ENCODE measurements around the gene IHH. TPM values are rescaled to one million over a fixed set of nuclear protein-coding genes. Genes with fewer than 3 reads are reported as not detected.

The IHH gene
- polyA plus RNA-seq, 1 experiment = not detected

DNA sequence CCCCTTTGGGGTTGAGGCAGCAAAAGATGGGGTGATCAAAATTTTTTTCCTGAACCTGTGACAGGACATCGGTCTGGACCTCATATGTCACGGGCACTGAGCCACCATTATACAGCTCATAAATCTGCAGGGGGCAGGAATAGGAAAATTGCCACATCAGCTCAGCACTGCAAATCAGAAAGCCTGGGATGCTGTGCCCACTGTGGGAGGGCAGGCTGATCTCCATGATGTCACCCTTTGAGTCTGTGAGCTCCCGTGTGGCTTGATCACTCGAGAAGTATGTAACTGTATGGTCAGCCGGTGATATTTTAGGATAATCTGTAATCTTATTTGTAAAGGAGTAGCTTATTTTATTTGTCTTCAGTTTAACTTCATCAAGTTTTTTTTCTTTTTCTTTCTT, 49.8 kb downstream of the IHH start:
- ChIA-PET CTCF (interaction anchor here (0.6 to 1.6 kb wide), 5 partner anchors 15 to 144 kb away, joined by 3 to 14 read pairs (median 4); no protein-coding TSS in a partner anchor), POLR2A (no interaction called here)
- no peak overlapping the region for H3K27ac ChIP-seq (ENCODE audit: low read depth, low read length)
- no peaks in the 10 kb centered on the region for H3K9me3 ChIP-seq (ENCODE audit: control insufficient read depth, insufficient read depth, low read length)
- H3K4me3 ChIP-seq (ENCODE audit: low read depth, low read length) = no peak overlapping the region
- H3K27me3 ChIP-seq (ENCODE audit: control insufficient read depth, insufficient read depth, low read length) = peaks cover 21% of the 10 kb centered on the region
- no peak for DNase-seq (ENCODE audit: low read depth, low spot score)
- TF ChIP-seq, protein P1, sequence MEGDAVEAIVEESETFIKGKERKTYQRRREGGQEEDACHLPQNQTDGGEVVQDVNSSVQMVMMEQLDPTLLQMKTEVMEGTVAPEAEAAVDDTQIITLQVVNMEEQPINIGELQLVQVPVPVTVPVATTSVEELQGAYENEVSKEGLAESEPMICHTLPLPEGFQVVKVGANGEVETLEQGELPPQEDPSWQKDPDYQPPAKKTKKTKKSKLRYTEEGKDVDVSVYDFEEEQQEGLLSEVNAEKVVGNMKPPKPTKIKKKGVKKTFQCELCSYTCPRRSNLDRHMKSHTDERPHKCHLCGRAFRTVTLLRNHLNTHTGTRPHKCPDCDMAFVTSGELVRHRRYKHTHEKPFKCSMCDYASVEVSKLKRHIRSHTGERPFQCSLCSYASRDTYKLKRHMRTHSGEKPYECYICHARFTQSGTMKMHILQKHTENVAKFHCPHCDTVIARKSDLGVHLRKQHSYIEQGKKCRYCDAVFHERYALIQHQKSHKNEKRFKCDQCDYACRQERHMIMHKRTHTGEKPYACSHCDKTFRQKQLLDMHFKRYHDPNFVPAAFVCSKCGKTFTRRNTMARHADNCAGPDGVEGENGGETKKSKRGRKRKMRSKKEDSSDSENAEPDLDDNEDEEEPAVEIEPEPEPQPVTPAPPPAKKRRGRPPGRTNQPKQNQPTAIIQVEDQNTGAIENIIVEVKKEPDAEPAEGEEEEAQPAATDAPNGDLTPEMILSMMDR (IDR thresholded peaks at IDR 0.05; ENCODE audit: low read depth, low read length) = no peak

- Histone ChIP-seq H3K27ac (ENCODE audit: low read depth, low read length) (no peak overlapping the region), H3K4me3 (ENCODE audit: low read depth, low read length) (no peak overlapping the region), H3K9me3 (ENCODE audit: control insufficient read depth, insufficient read depth, low read length) (no peaks in the 10 kb centered on the region), H3K27me3 (ENCODE audit: control insufficient read depth, insufficient read depth, low read length) (peaks cover 27% of the 10 kb centered on the region)
- CTCF ChIA-PET = interaction anchor here (0.5 to 1.6 kb wide), 5 partner anchors 14 to 145 kb away, joined by 3 to 14 read pairs (median 4); no protein-coding TSS in a partner anchor
- POLR2A ChIA-PET = no interaction called here
- DNase-seq (ENCODE audit: low read depth, low spot score) = no peak
- TF ChIP-seq, protein P1 (IDR thresholded peaks at IDR 0.05; ENCODE audit: low read depth, low read length) = no peak; the same call in 1 of the 2 replicates
Measured at GRCh38 chr2:219010162-219010756, 50.5 kb downstream of the IHH start.

DNA sequence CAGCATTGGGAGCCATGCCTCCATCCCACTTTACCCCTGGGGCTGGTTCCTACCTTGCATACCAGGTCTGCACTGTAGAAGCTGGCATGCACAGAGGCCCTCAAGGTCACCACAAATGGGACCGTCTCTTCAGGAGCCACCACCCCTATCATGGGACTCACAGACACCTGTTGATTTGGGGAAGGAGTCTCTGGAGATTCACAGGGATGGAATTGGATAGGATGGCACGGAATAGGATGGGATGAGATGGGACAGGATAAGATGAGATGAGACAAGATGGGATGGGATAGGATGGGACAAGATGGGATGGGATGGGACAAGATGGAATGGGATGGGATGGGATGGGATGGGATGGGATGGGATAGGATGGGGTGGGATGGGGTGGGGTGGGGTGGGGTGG, 51.4 kb downstream of the IHH start:
- TF ChIP-seq, protein P1 (IDR thresholded peaks at IDR 0.05; ENCODE audit: low read depth, low read length) = no peak
- no peak overlapping the region for H3K4me3 ChIP-seq (ENCODE audit: low read depth, low read length)
- ChIA-PET CTCF (no interaction called here), POLR2A (no interaction called here)
- no peaks in the 10 kb centered on the region for H3K9me3 ChIP-seq (ENCODE audit: control insufficient read depth, insufficient read depth, low read length)
- H3K27ac ChIP-seq (ENCODE audit: low read depth, low read length) = no peak overlapping the region
- H3K27me3 ChIP-seq (ENCODE audit: control insufficient read depth, insufficient read depth, low read length) = peaks cover 32% of the 10 kb centered on the region
- DNase-seq (ENCODE audit: low read depth, low spot score) = no peak

Small RNA genes within 50 kb of the gene (small RNA-seq; reads per million reads assigned to genes)
- gene MIR3131 (ENCODE audit: insufficient read length, low read depth) = not detected
- gene RN7SL764P (ENCODE audit: insufficient read length, low read depth) = not detected

Other genes starting within 250 kb of the IHH start
- not detected in 2 replicates for gene PRKAG3, start 229.1 kb downstream of the IHH start, polyA plus RNA-seq (2011; rRNA removed)
- gene WNT6, start 201.1 kb downstream of the IHH start, polyA plus RNA-seq (2011; rRNA removed) = not detected in 2 replicates
- not detected in 2 replicates for gene WNT10A, start 180.1 kb downstream of the IHH start, polyA plus RNA-seq (2011; rRNA removed)
- 0.04 and 0.05 TPM in 2 replicates for gene CDK5R2, start 101.3 kb downstream of the IHH start, polyA plus RNA-seq (2011; rRNA removed)
- not detected in 2 replicates for gene FEV, start 75.7 kb downstream of the IHH start, polyA plus RNA-seq (2011; rRNA removed)
- 0.19 TPM in 1 of 2 replicates, not detected in the other for gene CRYBA2, start 67.5 kb downstream of the IHH start, polyA plus RNA-seq (2011; rRNA removed)
- gene CFAP65, start 19.4 kb downstream of the IHH start, polyA plus RNA-seq (2011; rRNA removed) = not detected in 2 replicates
- gene NHEJ1, start 99.9 kb upstream of the IHH start, polyA plus RNA-seq (2011; rRNA removed) = 21.9 and 22.9 TPM in 2 replicates
- gene SLC23A3, start 109.1 kb upstream of the IHH start, polyA plus RNA-seq (2011; rRNA removed) = 0.26 and 0.53 TPM in 2 replicates
- gene CNPPD1, start 116.0 kb upstream of the IHH start, polyA plus RNA-seq (2011; rRNA removed) = 28.0 and 29.9 TPM in 2 replicates
- gene RETREG2, start 117.4 kb upstream of the IHH start, polyA plus RNA-seq (2011; rRNA removed) = 71.7 and 78.7 TPM in 2 replicates
- 24.5 and 29.6 TPM in 2 replicates for gene ZFAND2B, start 145.9 kb upstream of the IHH start, polyA plus RNA-seq (2011; rRNA removed)
- 20.9 and 22.2 TPM in 2 replicates for gene ABCB6, start 158.0 kb upstream of the IHH start, polyA plus RNA-seq (2011; rRNA removed)
- gene ATG9A, start 168.7 kb upstream of the IHH start, polyA plus RNA-seq (2011; rRNA removed) = 81.0 and 84.3 TPM in 2 replicates
- 20.3 and 22.0 TPM in 2 replicates for gene ANKZF1, start 168.9 kb upstream of the IHH start, polyA plus RNA-seq (2011; rRNA removed)
- 8.8 and 9.6 TPM in 2 replicates for gene GLB1L, start 184.5 kb upstream of the IHH start, polyA plus RNA-seq (2011; rRNA removed)
- gene STK16, start 184.6 kb upstream of the IHH start, polyA plus RNA-seq (2011; rRNA removed) = 33.9 and 36.6 TPM in 2 replicates
- gene TUBA4B, start 192.3 kb upstream of the IHH start, polyA plus RNA-seq (2011; rRNA removed) = not detected in 2 replicates
- gene TUBA4A, start 193.0 kb upstream of the IHH start, polyA plus RNA-seq (2011; rRNA removed) = 22.4 and 22.6 TPM in 2 replicates
- 40.6 and 41.1 TPM in 2 replicates for gene DNAJB2, start 218.4 kb upstream of the IHH start, polyA plus RNA-seq (2011; rRNA removed)
- gene PTPRN, start 248.5 kb upstream of the IHH start, polyA plus RNA-seq (2011; rRNA removed) = 11.7 and 15.1 TPM in 2 replicates

Measured in AG04450 (cell line).